Measurements from ENCODE around the gene CTNNBIP1.

Gene CTNNBIP1

DNA sequence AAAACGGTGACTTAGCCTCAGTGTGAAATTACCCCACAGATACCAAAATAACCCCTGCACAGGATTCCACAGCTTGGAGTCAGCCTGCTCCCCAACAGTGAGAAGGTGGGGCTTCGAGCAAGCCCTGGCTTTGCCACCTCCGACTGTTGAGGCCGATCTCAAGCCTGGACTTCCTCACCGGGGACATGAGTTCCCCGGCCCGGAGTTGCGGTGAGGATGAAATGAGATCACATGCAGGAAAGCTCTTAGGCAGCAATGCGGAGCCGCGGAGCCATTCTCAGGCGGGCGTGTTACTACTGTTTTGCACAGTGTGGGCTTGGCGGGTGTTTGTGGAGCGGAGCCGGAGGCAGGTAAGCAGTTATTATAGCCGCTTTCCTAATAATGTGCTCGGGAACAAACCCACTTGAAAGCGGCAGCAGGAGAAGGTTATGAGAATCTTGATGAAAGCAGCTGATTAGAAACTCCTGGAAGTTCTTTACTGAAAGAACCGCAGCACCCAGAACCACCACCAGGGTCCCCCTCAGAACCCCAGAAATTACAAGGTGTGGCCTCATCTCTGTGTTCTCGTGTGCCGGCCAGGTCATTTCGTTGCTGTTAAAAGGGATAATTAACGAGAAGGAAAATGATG, 82.4 kb downstream of the CTNNBIP1 start:
- H2BK5ac ChIP-seq (ENCODE audit: low read depth, low read length, poor library complexity) = no peak overlapping the region
- H3K18ac ChIP-seq (ENCODE audit: low read length) = no peak overlapping the region
- no peak overlapping the region for H4K12ac ChIP-seq (ENCODE audit: low read depth, low read length)
- no peak overlapping the region for H3K9ac ChIP-seq (ENCODE audit: low read length)
- H2BK12ac ChIP-seq (ENCODE audit: low read length) = no peak overlapping the region
- H3K4me1 ChIP-seq (ENCODE audit: control insufficient read depth in 1 of 2, insufficient read depth in 2 of 2, low read length in 2 of 2) = peaks cover 12% of the 10 kb centered on the region in 2 experiments
- no peak overlapping the region for H3K14ac ChIP-seq (ENCODE audit: low read length)
- DNase-seq = peak; percentile 23 to 37
- H3K9me3 ChIP-seq (ENCODE audit: insufficient read depth, low read depth, low read length) = no peaks in the 10 kb centered on the region
- no peak overlapping the region for H4K8ac ChIP-seq (ENCODE audit: low read depth, low read length)
- H2AK5ac ChIP-seq (ENCODE audit: low read length) = no peak overlapping the region
- no peak overlapping the region for H4K91ac ChIP-seq (ENCODE audit: low read depth, low read length)
- no peak overlapping the region for H2BK120ac ChIP-seq (ENCODE audit: insufficient read depth, low read length, poor library complexity)
- H3K4me2 ChIP-seq (ENCODE audit: low read length) = no peak overlapping the region
- no peak overlapping the region for H3K27ac ChIP-seq (ENCODE audit: low read depth, low read length)
- H3K4me3 ChIP-seq (ENCODE audit: low read depth, low read length) = no peak overlapping the region
- no peak overlapping the region for H2AFZ ChIP-seq (ENCODE audit: insufficient read depth, low read length, poor library complexity)
- no peaks in the 10 kb centered on the region for H3K27me3 ChIP-seq (ENCODE audit: insufficient read depth, low read length)
- no peak overlapping the region for H3K4ac ChIP-seq (ENCODE audit: low read depth, low read length)
- no peak overlapping the region for H3K23ac ChIP-seq (ENCODE audit: low read length)
- no peaks in the 10 kb centered on the region for H3K36me3 ChIP-seq (ENCODE audit: control insufficient read depth in 1 of 2, insufficient read depth in 2 of 2, low read length in 2 of 2)
- peaks cover 12% of the 10 kb centered on the region for H3K79me1 ChIP-seq (ENCODE audit: low read length)
- WGBS (ENCODE audit: extremely low coverage, insufficient coverage, insufficient read length) = no CpG with 5 or more reads among the region's 24 CpGs
- peaks cover 7% of the 10 kb centered on the region for H3K79me2 ChIP-seq (ENCODE audit: control insufficient read depth, insufficient read depth, low read length, poor library complexity)

GRCh38 chr1:9826616-9827015, 83.5 kb downstream of the CTNNBIP1 start:
- Histone ChIP-seq H3K27me3 (ENCODE audit: insufficient read depth, low read length) (no peaks in the 10 kb centered on the region), H3K4ac (ENCODE audit: low read depth, low read length) (no peak overlapping the region), H3K4me2 (ENCODE audit: low read length) (no peak overlapping the region), H3K9ac (ENCODE audit: low read length) (no peak overlapping the region), H3K79me1 (ENCODE audit: low read length) (peaks cover 12% of the 10 kb centered on the region), H3K14ac (ENCODE audit: low read length) (no peak overlapping the region), H2BK12ac (ENCODE audit: low read length) (no peak overlapping the region), H4K8ac (ENCODE audit: low read depth, low read length) (no peak overlapping the region), H3K36me3 (ENCODE audit: control insufficient read depth in 1 of 2, insufficient read depth in 2 of 2, low read length in 2 of 2) (no peaks in the 10 kb centered on the region), H3K4me1 (ENCODE audit: control insufficient read depth in 1 of 2, insufficient read depth in 2 of 2, low read length in 2 of 2) (peaks cover 12% of the 10 kb centered on the region in 2 experiments), H4K91ac (ENCODE audit: low read depth, low read length) (no peak overlapping the region), H2BK5ac (ENCODE audit: low read depth, low read length, poor library complexity) (no peak overlapping the region), H3K9me3 (ENCODE audit: insufficient read depth, low read depth, low read length) (no peaks in the 10 kb centered on the region), H3K27ac (ENCODE audit: low read depth, low read length) (no peak overlapping the region), H4K12ac (ENCODE audit: low read depth, low read length) (no peak overlapping the region), H3K4me3 (ENCODE audit: low read depth, low read length) (no peak overlapping the region), H3K18ac (ENCODE audit: low read length) (no peak overlapping the region), H2AFZ (ENCODE audit: insufficient read depth, low read length, poor library complexity) (no peak overlapping the region), H2AK5ac (ENCODE audit: low read length) (no peak overlapping the region), H3K23ac (ENCODE audit: low read length) (no peak overlapping the region), H3K79me2 (ENCODE audit: control insufficient read depth, insufficient read depth, low read length, poor library complexity) (peaks cover 7% of the 10 kb centered on the region), H2BK120ac (ENCODE audit: insufficient read depth, low read length, poor library complexity) (no peak overlapping the region)
- DNase-seq = no peak
- no CpG with 5 or more reads among the region's 3 CpGs for WGBS (ENCODE audit: extremely low coverage, insufficient coverage, insufficient read length)

GRCh38 chr1:9826087-9826486, 84.0 kb downstream of the CTNNBIP1 start:
- no peak overlapping the region for H3K27ac ChIP-seq (ENCODE audit: low read depth, low read length)
- H3K79me1 ChIP-seq (ENCODE audit: low read length) = peaks cover 12% of the 10 kb centered on the region
- H2BK5ac ChIP-seq (ENCODE audit: low read depth, low read length, poor library complexity) = no peak overlapping the region
- no peaks in the 10 kb centered on the region for H3K9me3 ChIP-seq (ENCODE audit: insufficient read depth, low read depth, low read length)
- H3K23ac ChIP-seq (ENCODE audit: low read length) = no peak overlapping the region
- no peak overlapping the region for H3K9ac ChIP-seq (ENCODE audit: low read length)
- H3K4me1 ChIP-seq (ENCODE audit: control insufficient read depth in 1 of 2, insufficient read depth in 2 of 2, low read length in 2 of 2) = peaks cover 12% of the 10 kb centered on the region in 2 experiments
- H2BK120ac ChIP-seq (ENCODE audit: insufficient read depth, low read length, poor library complexity) = no peak overlapping the region
- peaks cover 7% of the 10 kb centered on the region for H3K79me2 ChIP-seq (ENCODE audit: control insufficient read depth, insufficient read depth, low read length, poor library complexity)
- DNase-seq = no peak
- no peak overlapping the region for H3K4ac ChIP-seq (ENCODE audit: low read depth, low read length)
- H4K91ac ChIP-seq (ENCODE audit: low read depth, low read length) = no peak overlapping the region
- H4K12ac ChIP-seq (ENCODE audit: low read depth, low read length) = no peak overlapping the region
- H2BK12ac ChIP-seq (ENCODE audit: low read length) = no peak overlapping the region
- H3K36me3 ChIP-seq (ENCODE audit: control insufficient read depth in 1 of 2, insufficient read depth in 2 of 2, low read length in 2 of 2) = no peaks in the 10 kb centered on the region
- no peak overlapping the region for H2AK5ac ChIP-seq (ENCODE audit: low read length)
- no CpG with 5 or more reads among the region's 3 CpGs for WGBS (ENCODE audit: extremely low coverage, insufficient coverage, insufficient read length)
- H3K4me3 ChIP-seq (ENCODE audit: low read depth, low read length) = no peak overlapping the region
- H3K18ac ChIP-seq (ENCODE audit: low read length) = no peak overlapping the region
- H2AFZ ChIP-seq (ENCODE audit: insufficient read depth, low read length, poor library complexity) = no peak overlapping the region
- no peak overlapping the region for H3K4me2 ChIP-seq (ENCODE audit: low read length)
- no peaks in the 10 kb centered on the region for H3K27me3 ChIP-seq (ENCODE audit: insufficient read depth, low read length)
- no peak overlapping the region for H3K14ac ChIP-seq (ENCODE audit: low read length)
- H4K8ac ChIP-seq (ENCODE audit: low read depth, low read length) = no peak overlapping the region

- Histone ChIP-seq H2AFZ (ENCODE audit: insufficient read depth, low read length, poor library complexity) (peak overlapping the region; percentile 18), H3K27ac (ENCODE audit: low read depth, low read length) (no peak overlapping the region), H4K12ac (ENCODE audit: low read depth, low read length) (no peak overlapping the region), H3K27me3 (ENCODE audit: insufficient read depth, low read length) (no peaks in the 10 kb centered on the region), H3K18ac (ENCODE audit: low read length) (no peak overlapping the region), H3K79me1 (ENCODE audit: low read length) (peaks cover 12% of the 10 kb centered on the region), H2AK5ac (ENCODE audit: low read length) (no peak overlapping the region), H3K14ac (ENCODE audit: low read length) (no peak overlapping the region), H3K9ac (ENCODE audit: low read length) (no peak overlapping the region), H4K91ac (ENCODE audit: low read depth, low read length) (no peak overlapping the region), H3K23ac (ENCODE audit: low read length) (no peak overlapping the region), H4K8ac (ENCODE audit: low read depth, low read length) (no peak overlapping the region), H3K4me3 (ENCODE audit: low read depth, low read length) (no peak overlapping the region), H2BK120ac (ENCODE audit: insufficient read depth, low read length, poor library complexity) (no peak overlapping the region), H2BK5ac (ENCODE audit: low read depth, low read length, poor library complexity) (no peak overlapping the region), H3K4ac (ENCODE audit: low read depth, low read length) (no peak overlapping the region), H3K79me2 (ENCODE audit: control insufficient read depth, insufficient read depth, low read length, poor library complexity) (peaks cover 7% of the 10 kb centered on the region), H2BK12ac (ENCODE audit: low read length) (no peak overlapping the region), H3K4me1 (ENCODE audit: control insufficient read depth in 1 of 2, insufficient read depth in 2 of 2, low read length in 2 of 2) (peaks cover 12% of the 10 kb centered on the region in 2 experiments), H3K4me2 (ENCODE audit: low read length) (peak overlapping the region; percentile 27), H3K36me3 (ENCODE audit: control insufficient read depth in 1 of 2, insufficient read depth in 2 of 2, low read length in 2 of 2) (no peaks in the 10 kb centered on the region), H3K9me3 (ENCODE audit: insufficient read depth, low read depth, low read length) (no peaks in the 10 kb centered on the region)
- no CpG with 5 or more reads among the region's 17 CpGs for WGBS (ENCODE audit: extremely low coverage, insufficient coverage, insufficient read length)
- DNase-seq = peak; percentile 50 to 64
Measured at GRCh38 chr1:9825093-9826074, 84.7 kb downstream of the CTNNBIP1 start.
